Epithelial cell of umbilical artery (primary cell): ENCODE measurements around the gene PRKAR2A. TPM values are rescaled to one million over a fixed set of nuclear protein-coding genes. Genes with fewer than 3 reads are reported as not detected.

ENCODE experiments used
- total RNA-seq: library from RNA; depleted of rRNA; stranded (reverse); fragments of >200 nt; gene quantifications from 2 replicates; pipeline ENCODE4 v1.2.3, GENCODE V29; 2014

Gene PRKAR2A
- 42.2 and 86.3 TPM in 2 replicates for total RNA-seq

DNA sequence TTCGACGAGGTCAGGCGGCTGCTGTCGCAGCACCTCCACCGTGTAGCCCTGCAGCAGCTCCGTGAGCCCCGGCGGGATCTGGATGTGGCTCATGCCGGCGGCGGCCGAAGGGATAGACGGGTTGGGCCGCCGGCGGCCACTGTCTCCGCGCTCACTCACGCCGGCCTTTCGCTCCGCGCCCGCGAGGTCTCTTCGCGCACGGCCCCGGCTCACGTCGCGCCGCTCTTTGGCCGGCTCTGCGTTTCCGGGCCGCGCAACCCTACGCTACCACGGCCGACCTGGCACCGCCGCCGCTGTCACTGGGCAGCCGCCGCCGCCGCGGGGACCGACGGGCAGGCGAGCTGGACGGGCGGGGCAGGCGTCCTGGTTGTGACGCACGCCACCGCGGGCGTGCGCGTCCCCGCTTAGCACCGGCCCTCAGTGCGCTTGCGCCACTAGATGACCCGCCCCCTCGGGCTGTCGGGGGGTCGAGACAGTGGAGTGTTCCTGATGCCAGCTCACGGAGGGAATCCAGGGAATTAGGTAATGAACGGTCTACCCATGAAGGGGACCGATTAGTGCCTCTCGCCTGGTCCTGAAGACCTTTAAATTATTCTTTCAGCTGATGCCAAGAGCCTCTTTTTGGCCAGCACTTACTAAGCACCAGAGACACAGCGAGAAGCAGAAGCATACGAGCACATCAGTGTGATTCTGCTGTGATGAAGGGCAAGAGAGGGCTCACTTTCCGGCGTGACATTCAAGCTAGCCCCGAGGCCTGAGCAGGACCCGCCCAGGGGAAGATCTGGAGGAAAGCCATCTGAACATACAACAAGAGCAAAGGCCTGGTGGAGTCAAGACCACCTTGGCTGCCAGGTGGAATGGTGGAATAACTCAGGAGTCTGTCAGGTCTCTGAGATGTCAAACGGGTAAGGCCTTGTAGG lies at the start of gene PRKAR2A:
Gene PRKAR2A, minus strand, starts transcription at position 371 of the 920 bp plus-strand sequence. Its CDS starts 278 bp downstream, at position 93.

DNA sequence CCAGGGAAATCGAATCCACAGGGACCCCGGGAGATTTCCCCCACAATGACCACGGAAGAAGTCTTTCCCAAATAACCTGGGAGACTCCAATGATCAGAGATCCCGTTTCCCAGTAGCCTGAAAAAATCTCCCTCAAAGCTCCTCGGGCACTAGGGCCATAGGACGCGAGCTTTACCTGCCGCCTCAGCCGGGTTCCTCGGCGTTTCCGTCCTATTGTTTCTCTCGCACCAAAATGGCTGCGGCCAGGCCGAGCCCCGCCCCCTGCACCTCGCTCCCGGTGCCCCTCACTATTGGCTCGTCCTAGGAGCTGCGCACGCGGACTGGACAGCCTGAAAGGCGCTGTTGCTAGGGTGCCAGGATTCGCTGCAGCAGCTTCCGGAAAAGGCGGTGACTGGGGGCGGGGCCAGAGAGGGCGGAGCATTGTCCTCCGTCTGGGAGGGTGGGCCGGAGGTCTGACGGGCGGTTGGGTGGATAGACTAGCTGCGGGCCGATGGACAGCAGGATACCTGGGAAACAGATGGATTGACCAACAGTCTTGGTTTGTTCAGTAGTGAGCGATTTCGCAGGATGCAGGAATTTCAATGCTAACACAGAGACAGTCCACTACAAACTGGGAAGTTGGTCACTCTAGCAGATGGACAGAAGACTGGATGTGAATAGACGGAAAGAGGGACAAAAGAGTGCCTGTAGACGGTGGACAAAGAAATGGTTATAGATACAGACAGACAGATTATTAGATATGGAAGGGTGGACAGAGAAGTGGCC lies 130.5 kb downstream of the PRKAR2A start, which contains the start of gene IP6K2:
Gene IP6K2, minus strand, starts transcription at position 240 of the 765 bp plus-strand sequence. CDS start 21,930 bp downstream, outside the sequence.

Other genes with a start within 250 kb of the PRKAR2A start
- 369 and 467 TPM in 2 replicates for gene UQCRC1, start 238.2 kb downstream of the PRKAR2A start, total RNA-seq
- not detected in 2 replicates for gene TMEM89, start 226.1 kb downstream of the PRKAR2A start, total RNA-seq
- 12.3 and 30.5 TPM in 2 replicates for gene SLC26A6, start 212.4 kb downstream of the PRKAR2A start, total RNA-seq
- under 0.01 and 0.15 TPM in 2 replicates for gene CELSR3, start 185.0 kb downstream of the PRKAR2A start, total RNA-seq
- gene NCKIPSD, start 162.0 kb downstream of the PRKAR2A start, total RNA-seq = 3.6 and 4.7 TPM in 2 replicates
- 43.9 and 49.4 TPM in 2 replicates for gene IP6K2, start 130.7 kb downstream of the PRKAR2A start, total RNA-seq
- 26.3 and 34.7 TPM in 2 replicates for gene SLC25A20, start 51.0 kb upstream of the PRKAR2A start, total RNA-seq
- gene ARIH2, start 71.0 kb upstream of the PRKAR2A start, total RNA-seq = 67.2 and 68.5 TPM in 2 replicates
- gene P4HTM, start 142.4 kb upstream of the PRKAR2A start, total RNA-seq = 25.0 and 28.9 TPM in 2 replicates
- gene WDR6, start 159.5 kb upstream of the PRKAR2A start, total RNA-seq = 47.4 and 58.8 TPM in 2 replicates
- gene DALRD3, start 170.7 kb upstream of the PRKAR2A start, total RNA-seq = 25.1 and 45.5 TPM in 2 replicates
- 39.1 and 69.5 TPM in 2 replicates for gene NDUFAF3, start 174.2 kb upstream of the PRKAR2A start, total RNA-seq
- 182 and 304 TPM in 2 replicates for gene IMPDH2, start 181.5 kb upstream of the PRKAR2A start, total RNA-seq
- 75.2 and 152 TPM in 2 replicates for gene QRICH1, start 246.2 kb upstream of the PRKAR2A start, total RNA-seq